ENCODE measurements around the gene PCNT.

DNA sequence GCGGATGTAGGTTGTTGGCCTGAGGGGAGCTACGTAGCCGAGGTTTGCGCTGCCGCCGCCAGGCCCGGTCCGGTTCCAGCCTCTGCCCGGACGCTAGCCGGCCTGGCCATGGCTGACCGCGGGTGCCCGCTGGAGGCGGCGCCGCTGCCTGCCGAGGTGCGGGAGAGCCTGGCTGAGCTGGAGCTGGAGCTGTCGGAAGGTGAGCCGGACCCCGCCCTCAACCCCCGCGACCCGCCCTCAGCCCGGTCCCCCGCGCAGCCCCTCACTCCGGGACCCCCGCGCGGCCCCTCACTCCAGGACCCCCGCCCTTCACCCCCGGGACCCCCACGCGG lies 135.0 kb downstream of the PCNT start:
- TF ChIP-seq CTCF (IDR thresholded peaks at IDR 0.05; ENCODE audit: low read depth, low read length) (no peak), EZH2phosphoT487 (IDR thresholded peaks at IDR 0.05; ENCODE audit: low read depth) (no peak)

Data from OCI-LY3 (cell line).